Stimulated activated CD4-positive, alpha-beta T cell treated with anti-CD3 and anti-CD28 coated beads, Interleukin-2, amount 100 ng/mL, for 4 hours (primary cell): Measurements from ENCODE around the gene ALPK3.
A peak's percentile ranks its signal among the peaks of the same experiment; 100 is the strongest.
"Not testable (repeated sequence)": the region's sequence is repeated elsewhere in the genome, so short reads cannot be mapped to it uniquely, and the experiment has no call there.

ENCODE experiments used
- DNase-seq: peaks from one replicate; pipeline ENCODE4 v3.0.0-alpha.2; 2020; ENCODE audit warnings: low read depth

ALPK3 gene

DNA sequence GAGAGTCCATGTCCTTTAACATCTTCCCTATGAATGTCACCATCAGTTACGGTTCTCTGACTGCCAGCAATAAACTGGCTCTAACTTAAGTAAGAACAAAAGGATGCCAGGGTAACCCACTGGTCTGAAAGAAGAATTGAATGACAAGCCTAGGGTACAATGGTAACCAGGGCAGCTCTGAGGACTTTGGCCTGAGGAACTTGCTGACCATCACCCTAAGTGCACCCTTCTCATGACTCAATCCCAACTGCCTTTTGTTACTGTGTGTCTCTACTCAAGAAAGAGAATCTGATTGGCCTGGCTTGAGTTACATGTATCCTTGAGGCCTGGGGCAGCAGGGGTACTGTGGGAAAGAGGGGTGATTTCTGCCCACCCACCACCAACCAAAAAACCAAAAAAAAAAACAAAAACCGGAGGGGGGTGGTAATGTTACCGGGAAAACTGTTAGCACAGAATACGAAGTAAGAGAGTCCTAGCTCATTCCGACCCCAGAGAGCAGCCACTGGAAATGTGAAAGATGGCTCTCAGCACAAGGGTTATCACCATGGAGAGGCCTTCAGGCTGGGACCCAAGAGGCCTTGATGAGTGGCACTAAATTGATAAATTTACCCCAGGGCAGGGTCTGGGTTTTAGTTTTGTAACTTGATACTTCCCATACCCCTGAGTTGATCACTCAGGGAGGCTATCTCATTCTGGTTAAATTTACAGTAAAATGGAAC lies 58.0 kb downstream of the ALPK3 start:
- no peak for DNase-seq

DNA sequence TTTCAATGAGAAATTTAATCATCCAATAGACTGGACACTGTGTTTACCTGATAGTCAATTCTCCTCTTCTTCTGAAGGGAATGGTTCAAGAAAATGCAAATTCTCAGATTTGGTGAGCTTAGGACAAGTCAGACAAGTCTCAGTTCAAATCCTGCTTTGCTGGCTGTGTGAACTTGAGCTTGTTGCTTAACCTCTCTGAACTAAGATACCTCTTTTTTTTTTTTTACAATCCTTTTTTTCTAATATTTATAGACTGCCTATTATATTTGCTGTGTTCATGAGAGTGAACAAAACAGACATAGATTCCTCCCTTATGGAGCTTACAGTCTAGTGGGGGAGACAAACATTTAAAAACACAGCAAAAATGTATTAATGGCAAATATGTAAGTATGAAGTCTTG lies 59.1 kb downstream of the ALPK3 start:
- DNase-seq, result no peak

DNA sequence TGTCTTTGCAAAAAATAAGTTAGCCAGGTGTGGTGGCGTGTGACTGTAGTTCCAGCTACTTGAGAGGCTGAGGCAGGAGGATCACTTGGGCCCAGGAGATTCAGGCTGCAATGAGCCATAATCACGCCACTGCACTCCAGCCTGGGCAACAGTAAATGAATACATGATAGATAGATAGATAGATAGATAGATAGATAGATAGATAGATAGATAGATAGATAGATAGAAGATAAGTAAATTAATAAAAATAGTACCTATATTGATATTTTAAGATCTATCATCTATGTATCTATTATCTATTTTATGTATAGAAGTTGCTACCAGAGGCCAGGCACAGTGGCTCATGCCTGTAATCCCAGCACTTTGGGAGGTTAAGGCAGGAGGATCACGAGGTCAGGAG lies 60.5 kb downstream of the ALPK3 start:
- DNase-seq, result not testable (repeated sequence)

DNA sequence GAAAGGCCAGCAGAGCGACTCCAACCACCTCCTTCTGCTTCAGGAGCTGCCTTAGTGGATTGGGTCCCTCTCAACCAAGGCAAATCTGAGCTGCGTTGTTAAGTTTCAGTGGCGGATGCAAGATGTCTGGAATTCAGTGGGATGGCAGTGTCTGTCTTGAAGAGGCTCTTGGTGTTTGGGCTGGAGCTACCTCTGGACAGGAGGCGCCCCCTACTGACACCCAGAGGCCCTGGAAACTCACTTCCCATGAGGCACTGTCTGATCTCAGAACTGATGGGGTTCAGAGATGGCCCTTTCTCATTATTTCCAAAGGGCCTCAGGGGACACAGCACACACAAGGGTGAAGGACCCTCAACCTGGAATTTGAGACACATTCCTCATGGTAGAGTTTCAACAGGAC lies 61.3 kb downstream of the ALPK3 start:
- DNase-seq, result peak; percentile 40

DNA sequence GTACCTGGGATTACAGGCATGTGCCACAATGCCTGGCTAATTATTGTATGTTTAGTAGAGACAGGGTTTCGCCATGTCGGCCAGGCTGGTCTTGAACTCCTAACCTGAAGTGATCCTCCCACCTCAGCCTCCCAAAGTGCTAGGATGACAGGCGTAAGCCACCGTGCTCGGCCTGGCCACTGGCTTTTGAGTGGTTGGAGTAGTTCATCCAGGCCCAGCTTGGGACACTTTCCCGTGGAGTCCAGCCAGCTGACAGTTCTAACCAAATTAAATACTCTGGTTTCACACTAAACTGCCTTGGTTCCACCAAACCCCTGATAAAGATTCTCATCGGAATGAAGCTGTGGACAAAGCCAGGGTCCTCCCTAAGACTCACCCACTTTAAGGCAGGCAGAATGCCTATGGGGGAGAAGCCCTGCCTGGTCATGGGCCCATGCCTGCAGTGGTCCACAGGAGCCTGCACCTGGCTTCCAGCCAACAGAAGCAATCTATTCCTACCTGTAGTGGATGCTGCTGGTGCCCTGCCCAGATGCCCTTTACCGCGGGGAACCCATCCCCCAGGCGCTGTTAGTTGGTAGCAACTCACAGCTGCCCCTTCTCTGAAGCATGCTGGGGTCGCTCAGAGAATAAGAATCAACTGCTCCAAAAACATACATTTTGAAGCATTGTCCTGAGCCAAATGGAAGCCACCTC lies 62.1 kb downstream of the ALPK3 start:
- no peak for DNase-seq

DNA sequence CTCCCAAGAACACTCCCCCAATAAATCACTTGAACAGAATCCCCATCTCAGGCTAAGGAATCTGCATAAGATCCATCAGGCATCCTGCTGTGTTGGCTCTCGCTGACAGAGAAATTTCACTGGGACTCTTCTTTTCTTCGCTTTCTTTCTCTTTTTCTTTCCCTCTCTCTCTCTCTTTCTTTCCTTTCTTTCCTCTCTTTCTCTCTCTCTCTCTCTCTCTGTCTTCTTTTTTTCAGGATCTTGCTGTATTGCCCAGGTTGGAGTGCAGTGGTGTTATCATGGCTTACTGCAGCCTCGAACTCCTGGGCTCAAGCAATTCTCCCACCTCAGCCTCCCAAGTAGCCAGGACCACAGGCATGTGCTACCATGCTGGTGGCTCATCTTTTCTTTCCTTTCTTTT lies 62.9 kb downstream of the ALPK3 start:
- no peak for DNase-seq

DNA sequence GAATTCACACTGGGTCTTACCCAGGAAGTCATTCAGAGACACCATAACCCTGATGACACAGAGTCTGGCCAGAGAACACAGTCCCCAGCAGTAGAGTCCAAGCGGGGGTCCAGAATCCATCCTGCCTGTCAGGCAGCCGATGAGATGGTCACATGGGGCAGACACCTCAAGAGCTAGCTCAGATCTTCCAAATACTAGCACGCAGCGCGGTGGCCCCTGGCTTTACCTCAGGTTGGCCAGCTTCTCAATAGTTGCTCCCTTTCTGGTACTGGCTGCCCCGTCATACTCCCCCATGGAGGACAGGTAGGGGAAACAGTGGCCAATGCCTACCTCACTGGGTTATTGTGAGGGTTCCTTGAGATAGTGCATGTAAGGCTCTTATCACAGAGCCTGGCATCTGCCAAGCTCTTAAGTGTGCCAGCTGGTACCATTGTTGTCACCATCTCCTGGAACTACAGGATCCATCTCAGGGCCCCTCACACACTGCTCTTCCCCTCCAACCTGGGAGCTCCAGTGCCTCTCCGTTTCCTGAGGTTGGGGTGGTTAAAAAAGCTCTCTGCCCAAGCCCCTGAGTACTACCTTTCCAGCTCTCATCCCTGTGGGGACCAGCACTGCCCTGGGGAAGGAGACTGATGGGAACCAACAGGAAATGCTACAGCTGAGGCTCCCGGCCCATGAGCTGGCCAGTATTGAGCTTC lies 63.8 kb downstream of the ALPK3 start:
- no peak for DNase-seq

DNA sequence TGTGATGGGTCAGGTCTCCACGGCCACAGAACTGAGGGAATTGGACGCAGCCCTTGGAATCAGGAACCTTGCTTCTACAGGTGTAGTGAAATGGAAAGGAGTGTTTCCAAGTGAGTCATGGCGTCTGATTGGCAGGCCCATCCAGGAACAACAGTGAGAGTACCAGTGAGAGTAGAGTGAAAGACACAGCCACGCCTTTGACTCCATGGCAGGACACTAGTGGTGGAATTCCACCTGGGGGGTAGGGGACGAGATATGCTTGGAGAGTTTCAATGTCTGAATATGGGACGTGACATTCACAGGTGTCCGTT lies 64.3 kb downstream of the ALPK3 start:
- DNase-seq, result no peak

DNA sequence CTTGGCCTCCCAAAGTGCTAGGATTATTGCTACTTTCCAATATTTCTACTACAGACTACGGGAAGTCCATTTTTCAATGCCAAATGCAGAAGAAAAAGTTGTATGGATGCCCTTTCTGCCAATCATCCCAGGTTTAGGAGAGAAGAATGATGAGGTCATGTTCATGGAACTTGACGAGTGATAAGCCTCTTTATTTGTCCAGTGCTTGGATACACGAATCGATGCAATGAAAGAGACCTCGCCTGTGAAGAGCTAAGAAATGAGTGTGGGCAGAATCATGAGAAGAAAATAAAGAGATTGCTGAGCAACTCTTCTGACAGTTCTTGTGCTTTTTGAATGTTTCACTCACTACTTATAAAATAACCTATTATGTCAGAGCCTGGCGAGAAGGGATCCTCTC lies 66.3 kb downstream of the ALPK3 start:
- DNase-seq, result no peak

DNA sequence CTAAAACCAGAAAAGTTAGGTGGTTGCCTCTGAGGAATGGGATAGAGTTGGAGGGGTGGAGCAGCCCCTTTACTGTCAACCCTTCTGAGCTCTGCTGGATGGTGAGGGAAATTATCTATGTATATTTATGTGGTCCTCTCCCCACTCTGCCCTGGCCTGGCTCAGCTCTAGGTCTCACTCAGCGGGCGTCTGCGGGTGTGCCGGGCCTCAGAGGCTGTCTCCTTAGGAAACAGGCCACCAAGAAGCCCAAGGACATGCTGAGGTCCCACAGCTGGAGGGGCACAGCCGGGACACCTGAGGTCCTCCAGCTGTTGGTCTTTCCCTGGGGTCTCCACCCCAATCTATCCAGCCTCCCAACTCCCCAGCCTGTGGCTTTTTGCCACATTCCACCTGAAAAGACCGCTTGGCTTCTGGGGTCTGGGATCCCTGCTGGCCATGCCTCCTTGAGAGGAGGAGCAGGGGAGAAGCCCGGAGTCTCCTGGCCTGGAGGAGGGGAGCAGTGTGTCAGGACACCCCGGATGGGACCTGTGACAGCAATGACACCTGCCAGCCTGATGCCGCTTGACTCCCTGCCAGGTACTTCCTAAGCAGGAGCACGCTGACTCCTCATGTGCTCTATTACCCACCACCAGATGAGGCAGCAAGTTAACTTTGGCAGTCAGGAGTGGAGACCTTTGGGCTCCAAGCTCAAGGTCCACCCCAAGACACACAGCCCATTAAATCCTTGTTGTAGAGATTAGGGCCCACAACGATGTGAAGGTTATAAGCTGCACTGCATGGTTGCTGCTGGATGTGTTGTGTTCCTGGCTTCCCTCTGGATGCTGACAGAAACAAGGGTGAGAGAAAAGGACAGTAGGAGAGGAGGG lies 67.0 kb downstream of the ALPK3 start, which contains the start of gene SLC28A1:
Gene SLC28A1, plus strand, starts transcription at position 747 of the 866 bp plus-strand sequence. CDS start 3,099 bp downstream, outside the sequence.
- DNase-seq, result no peak

DNA sequence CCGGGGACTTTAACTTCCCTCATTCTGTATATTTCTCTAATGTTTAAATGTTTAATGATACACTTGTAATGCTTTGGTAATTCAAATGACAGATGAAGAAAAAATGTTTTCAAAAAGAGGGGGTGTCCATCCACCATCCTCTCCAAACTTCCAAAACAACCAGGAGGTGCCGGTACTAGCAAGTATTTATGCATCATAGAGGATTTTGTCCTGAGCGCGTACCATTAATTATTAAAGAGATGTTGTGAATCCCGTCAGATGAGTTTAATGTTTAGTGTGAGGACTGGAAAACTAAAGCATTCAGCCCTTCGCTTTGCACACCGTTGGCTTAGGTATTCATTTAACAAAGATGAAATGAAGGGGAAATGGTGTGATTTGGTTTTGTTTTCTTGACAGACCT lies 68.6 kb downstream of the ALPK3 start:
- DNase-seq, result no peak

DNA sequence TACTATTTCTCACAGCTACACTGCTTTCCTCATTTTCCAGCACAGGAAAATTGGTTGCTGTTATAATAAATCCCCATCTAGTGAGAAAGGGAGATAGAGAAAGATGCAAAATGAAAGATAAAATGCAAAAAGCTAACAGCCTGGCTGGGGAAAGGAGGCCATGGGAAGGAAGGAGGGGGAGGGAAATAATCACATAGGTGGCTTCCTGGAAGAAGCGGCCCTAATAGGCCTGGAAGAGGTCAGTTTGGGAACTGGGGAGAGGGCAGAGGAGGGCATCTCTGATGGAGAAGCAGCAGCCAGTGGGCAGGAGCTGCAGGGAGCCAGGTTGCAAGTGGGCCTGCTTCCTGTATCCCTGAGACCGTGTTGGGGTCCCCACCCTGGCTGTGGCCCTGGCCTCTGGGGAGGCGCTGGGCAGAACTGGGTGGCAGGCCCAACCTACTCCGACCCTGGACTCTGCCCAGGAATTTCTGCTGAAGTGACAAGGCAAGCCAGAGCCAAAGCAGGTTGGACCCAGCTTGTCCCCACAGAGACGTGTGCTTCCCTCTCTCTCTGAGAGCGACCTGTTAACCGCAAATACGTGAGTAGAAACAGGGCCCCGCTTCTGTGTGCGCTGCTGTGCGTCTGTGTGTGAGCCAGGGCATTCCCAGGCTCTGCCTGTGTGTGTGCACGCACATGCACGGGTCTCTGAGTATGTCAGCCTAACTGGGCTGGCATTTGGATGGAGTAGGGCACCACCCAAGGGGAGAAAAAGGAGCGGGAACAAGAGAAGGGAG lies 69.2 kb downstream of the ALPK3 start:
- no peak for DNase-seq

DNA sequence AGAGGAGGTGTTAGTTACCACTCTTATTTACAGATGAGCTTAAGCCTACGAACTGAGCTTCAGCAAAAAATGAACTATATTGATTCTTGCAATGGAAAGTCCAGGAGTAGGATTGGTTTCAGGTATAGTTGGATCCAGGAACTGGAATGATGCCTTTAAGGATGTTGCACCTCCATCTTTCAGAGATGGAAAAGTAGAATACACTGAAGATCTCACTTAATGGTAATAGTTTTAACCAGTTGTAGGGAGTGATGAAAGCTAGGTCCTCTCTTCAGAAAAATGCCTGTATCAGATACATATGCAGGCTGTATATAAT lies 69.8 kb downstream of the ALPK3 start:
- no peak for DNase-seq

DNA sequence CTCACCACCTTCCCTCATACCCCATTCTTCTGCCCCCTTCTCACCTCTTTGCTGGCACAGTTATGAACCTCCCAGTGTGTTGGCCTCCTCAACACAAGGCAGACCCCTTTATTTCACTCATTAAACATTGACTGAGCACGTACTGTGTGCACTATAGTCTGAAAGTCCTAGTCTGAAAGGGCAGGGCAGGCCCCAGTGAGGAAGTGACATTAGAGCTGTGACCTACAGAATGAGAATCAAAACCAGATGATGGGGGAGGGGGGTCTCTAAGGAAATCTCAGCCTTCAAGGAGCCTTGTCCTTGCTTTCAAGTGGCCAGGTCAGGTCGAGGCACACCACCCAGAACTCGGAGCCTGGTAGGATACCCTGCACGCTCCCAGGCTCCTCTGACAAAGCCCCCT lies 70.8 kb downstream of the ALPK3 start:
- DNase-seq, result no peak

DNA sequence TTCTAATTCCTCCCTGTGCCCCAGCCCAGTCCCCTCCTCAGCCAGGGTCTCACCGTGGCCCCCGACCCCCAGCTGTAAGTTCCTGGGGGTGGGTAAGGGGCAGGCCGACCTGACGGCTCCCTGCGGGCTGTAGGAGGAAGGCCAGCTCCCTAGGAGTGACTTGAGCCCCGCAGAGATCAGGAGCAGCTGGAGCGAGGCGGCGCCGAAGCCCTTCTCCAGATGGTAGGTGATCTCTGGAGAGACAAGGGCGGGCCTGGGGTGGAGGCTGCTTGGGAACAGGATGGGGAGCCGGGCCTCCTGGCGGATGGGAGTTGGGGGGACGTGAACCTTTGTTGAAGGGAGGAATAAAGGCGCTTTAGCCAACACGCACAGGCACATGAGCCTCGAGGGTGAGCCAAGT lies 71.5 kb downstream of the ALPK3 start:
- DNase-seq, result no peak

DNA sequence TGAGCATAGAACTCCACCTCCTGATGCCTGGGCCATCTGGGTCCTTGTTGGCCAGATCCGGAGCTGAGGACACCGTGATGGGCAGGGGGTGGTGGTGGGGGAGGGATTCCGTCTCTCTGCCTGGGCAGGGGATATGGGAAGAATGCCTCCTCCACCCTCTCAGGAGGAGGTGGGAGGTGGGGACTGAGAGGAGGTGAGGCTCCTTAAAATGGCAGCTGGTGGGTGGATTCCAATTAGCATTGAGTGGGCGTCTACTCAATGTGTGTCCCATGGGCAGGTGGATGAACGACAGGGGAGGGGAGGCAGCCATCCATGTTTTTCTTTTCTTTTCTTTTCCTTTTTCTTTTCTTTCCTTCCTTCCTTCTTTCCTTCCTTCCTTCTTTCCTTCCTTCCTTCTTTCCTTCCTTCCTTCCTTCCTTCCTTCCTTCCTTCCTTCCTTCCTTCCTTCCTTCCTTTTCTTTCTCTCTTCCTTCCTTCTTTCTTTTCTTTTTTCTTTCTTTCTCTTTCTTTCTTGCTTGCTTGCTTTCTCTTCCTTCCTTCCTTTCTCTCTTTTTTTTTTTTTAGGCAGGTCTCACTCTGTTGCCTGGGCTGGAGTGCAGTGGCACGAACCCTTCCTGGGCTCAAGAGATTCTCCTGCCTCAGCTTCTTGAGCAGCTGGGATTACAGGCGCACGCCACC lies 72.3 kb downstream of the ALPK3 start:
- no peak for DNase-seq

DNA sequence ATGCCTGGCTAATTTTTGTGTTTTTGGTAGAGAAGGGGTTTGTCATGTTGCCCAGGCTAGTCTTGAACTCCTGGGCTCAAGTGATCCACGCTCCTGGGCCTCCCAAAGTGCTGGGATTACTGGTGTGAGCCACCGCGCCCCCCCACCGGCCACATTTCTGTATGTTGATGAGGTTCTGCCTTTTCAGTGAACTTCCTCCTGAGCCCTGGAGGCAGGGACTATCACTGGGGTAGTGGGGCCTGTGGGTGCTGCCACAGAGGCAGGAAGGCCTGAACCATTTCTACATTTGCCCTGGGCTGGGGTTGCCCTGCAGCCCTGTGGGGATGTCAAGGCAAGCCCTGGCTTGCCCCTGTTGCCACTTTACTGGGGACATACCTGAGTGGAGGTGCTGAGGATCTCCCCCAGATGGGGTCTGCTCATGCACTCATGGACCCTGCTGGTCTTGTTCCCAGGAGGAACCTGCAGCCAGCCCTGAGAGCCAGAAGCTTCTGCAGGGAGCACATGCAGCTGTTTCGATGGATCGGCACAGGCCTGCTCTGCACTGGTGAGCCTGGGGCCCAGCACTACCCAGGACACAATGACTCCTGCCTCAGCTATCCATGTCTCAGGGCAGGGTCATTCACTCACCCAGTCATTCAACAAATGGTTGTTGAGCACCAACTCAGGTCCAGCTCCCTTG lies 73.0 kb downstream of the ALPK3 start:
- no peak for DNase-seq

DNA sequence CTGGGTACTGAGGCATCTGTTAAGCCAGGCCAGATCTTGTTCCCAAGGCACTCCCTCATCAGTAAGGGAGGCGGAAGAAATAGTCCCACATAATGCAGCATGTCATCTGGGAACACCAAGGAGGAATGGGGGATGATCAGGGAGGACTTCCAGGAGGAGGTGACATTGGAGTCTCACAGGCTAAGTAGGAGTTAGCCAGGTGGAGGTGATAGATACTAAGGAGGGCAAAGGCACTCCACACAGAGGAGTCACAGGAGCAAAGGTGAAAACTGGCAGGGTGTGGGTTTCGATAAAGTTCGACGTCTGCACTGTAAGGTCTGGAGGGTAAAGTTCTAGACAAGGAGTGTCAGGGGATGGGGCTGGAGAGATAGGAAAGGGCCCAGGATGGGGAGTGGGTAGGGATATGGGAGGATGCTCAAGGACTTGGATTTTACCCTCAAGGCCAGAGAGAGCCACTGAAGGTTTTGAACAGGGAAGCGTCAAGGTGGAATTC lies 73.6 kb downstream of the ALPK3 start:
- no peak for DNase-seq

DNA sequence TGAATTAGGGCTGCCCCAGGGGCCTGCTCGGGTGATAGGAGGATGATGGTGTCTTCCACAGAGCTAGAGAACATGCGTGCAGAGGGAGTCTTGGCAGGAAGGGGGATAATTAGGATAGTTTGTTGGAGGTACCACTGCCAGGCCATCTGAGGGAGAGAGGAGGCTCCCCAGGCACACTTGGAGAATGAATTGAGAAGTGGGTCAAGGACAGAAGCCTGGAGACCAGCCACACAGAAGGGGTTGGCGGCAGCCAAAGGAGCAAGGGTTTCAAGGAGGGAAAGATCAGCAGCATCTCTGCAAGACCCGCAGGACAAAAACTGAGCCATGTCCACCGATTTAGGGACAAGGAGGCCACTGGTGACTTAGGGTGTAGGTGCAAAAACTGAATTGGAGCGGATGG lies 74.2 kb downstream of the ALPK3 start:
- DNase-seq, result no peak

DNA sequence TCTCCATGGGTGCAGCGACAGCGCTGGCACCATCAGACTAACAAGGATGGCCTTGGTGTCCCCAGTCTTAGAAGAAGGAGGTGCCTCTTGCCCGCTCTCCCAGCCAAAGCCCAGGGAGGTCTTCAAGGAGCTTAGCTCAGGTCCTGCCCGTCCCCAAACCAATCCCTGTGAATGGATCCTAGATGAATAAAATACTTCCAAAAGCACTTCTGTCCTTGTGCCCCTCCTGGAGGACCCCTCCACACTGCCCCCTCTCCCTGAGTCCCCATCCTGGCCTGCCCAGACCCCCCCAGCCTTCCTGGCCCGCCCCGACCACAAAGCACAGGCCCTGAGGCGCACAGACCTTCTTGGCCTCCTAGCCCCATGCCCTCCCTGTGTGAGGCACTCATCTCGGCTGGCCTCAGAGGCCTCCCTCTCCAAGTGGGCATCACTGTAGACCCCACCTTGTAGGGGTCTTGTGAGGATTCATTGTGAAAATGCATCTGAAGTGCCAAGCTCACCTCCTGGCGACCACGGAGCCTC lies 75.7 kb downstream of the ALPK3 start:
- DNase-seq, result no peak
